HUES48 (cell line): Measurements from ENCODE around the gene AMPD2.

Experiments
- H3K27ac ChIP-seq: one replicate; pipeline ENCODE4 v1.7.0; 2013; ENCODE audit warnings: low read depth, low read length, inconsistent platforms
- H3K27me3 ChIP-seq: 2 replicates; pipeline ENCODE4 v1.6.1; 2013; ENCODE audit warnings: mild to moderate bottlenecking, low read length; ENCODE audit not compliant: control insufficient read depth, insufficient read depth
- H3K36me3 ChIP-seq: 2 replicates; pipeline ENCODE4 v1.6.1; 2013; ENCODE audit warnings: low read length; ENCODE audit not compliant: control insufficient read depth, insufficient read depth
- H3K4me1 ChIP-seq: 2 replicates; pipeline ENCODE4 v1.6.1; 2013; ENCODE audit warnings: mild to moderate bottlenecking, low read length; ENCODE audit not compliant: control insufficient read depth, insufficient read depth
- H3K4me3 ChIP-seq: 2 replicates; pipeline ENCODE4 v1.5.1; 2013; ENCODE audit warnings: mild to moderate bottlenecking, low read depth, low read length
- H3K9ac ChIP-seq: 2 replicates; pipeline ENCODE4 v1.6.1; 2013; ENCODE audit warnings: mild to moderate bottlenecking, low read depth, low read length, moderate library complexity
- H3K9me3 ChIP-seq: 2 replicates; pipeline ENCODE4 v1.6.1; 2013; ENCODE audit warnings: low read length; ENCODE audit not compliant: control insufficient read depth, insufficient read depth

AMPD2 gene

DNA sequence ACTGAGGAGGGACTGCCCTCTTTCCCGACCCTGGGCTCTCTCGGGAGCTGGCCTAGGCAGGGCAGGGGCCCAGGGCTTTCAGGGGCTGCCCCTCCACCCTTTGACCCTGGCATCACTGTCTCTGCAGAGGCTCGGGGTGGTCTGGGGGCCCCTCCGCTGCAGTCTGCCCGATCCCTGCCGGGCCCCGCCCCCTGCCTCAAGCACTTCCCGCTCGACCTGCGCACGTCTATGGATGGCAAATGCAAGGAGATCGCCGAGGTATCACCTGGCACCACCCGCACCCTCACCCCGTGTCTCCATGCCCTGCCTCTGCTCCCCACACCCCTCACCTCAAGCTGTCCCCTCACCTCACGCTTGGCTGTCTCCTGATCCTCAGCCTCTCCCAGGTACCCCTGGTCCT lies 5.5 kb downstream of the AMPD2 start:
- H3K9ac ChIP-seq = no peak overlapping the region

GRCh38 chr1:109625601-109626560 lies 6.2 kb downstream of the AMPD2 start:
- Histone ChIP-seq H3K36me3 (peaks cover 41% of the 10 kb centered on the region), H3K4me3 (no peak overlapping the region), H3K4me1 (no peaks in the 10 kb centered on the region; the same call in 1 of the 2 replicates), H3K9me3 (no peaks in the 10 kb centered on the region), H3K27ac (no peak overlapping the region), H3K27me3 (no peaks in the 10 kb centered on the region), H3K9ac (no peak overlapping the region)

More for the DNA sequence above, 5.5 kb downstream of the AMPD2 start:
- Histone ChIP-seq H3K4me1 (no peaks in the 10 kb centered on the region; the same call in 1 of the 2 replicates), H3K9me3 (no peaks in the 10 kb centered on the region), H3K4me3 (no peak overlapping the region), H3K36me3 (peaks cover 38% of the 10 kb centered on the region), H3K27me3 (no peaks in the 10 kb centered on the region), H3K27ac (no peak overlapping the region)

DNA sequence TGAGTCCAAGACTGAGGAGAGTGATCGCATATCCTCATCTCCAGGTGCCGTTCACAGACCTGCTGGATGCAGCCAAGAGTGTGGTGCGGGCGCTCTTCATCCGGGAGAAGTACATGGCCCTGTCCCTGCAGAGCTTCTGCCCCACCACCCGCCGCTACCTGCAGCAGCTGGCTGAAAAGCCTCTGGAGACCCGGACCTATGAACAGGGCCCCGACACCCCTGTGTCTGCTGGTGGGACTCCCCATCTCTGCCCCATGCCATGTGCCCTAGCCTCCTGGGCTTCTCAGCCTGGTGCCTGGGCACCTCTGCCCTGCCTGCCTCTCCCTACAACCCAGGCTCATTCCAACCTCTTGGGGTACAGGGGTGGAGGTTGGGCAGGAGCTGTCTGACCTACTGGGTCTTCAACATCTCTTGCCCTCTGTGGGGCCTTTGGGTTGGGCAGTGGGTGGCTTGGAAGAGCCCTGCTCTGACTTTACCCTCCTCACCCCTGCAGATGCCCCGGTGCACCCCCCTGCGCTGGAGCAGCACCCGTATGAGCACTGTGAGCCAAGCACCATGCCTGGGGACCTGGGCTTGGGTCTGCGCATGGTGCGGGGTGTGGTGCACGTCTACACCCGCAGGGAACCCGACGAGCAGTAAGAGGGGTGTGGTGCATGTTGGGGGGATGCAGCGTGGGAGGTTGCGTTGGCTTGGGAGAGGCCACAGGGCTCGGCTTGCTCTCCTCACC lies 7.2 kb downstream of the AMPD2 start:
- Histone ChIP-seq H3K27ac (no peak overlapping the region), H3K36me3 (peaks cover 51% of the 10 kb centered on the region), H3K9ac (no peak overlapping the region), H3K4me1 (no peaks in the 10 kb centered on the region; the same call in 1 of the 2 replicates), H3K4me3 (no peak overlapping the region), H3K27me3 (no peaks in the 10 kb centered on the region), H3K9me3 (no peaks in the 10 kb centered on the region)

GRCh38 chr1:109627692-109628399 lies 8.2 kb downstream of the AMPD2 start:
- Histone ChIP-seq H3K27me3 (no peaks in the 10 kb centered on the region), H3K9me3 (no peaks in the 10 kb centered on the region), H3K4me3 (no peak overlapping the region), H3K9ac (no peak overlapping the region), H3K27ac (no peak overlapping the region), H3K36me3 (peaks cover 51% of the 10 kb centered on the region), H3K4me1 (no peaks in the 10 kb centered on the region; the same call in 1 of the 2 replicates)

DNA sequence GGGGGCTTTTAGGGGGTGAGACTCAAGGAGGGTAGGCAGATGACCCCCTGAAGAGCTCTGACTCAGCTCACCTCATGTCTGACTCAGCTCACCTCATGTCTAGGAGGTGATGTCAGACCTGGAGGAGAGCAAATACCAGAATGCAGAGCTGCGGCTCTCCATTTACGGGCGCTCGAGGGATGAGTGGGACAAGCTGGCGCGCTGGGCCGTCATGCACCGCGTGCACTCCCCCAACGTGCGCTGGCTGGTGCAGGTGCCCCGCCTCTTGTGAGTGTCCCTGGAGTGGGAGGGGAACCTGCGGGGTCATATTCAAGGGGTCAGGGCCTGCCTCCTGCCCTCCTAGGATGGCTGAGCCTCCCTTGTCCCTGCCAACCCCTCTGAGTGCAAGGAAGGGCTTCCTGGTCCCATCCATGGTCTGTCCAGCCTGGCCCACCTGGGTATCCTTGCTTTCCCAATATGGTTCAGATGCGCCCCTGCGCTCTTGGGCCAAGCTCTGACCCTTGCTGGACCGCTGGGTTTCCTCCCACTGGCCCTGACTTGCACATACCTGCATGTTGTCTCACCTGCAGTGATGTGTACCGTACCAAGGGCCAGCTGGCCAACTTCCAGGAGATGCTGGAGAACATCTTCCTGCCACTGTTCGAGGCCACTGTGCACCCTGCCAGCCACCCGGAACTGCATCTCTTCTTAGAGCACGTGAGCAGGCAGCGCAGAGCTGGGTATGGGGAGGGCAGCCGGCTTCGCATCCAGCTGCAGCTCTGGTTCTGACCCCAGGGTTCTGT lies 9.1 kb downstream of the AMPD2 start:
- no peaks in the 10 kb centered on the region for H3K27me3 ChIP-seq
- H3K9ac ChIP-seq = no peak overlapping the region
- no peaks in the 10 kb centered on the region for H3K9me3 ChIP-seq
- H3K27ac ChIP-seq = no peak overlapping the region
- no peaks in the 10 kb centered on the region; the same call in 1 of the 2 replicates for H3K4me1 ChIP-seq
- no peak overlapping the region for H3K4me3 ChIP-seq
- peaks cover 51% of the 10 kb centered on the region for H3K36me3 ChIP-seq

- no peaks in the 10 kb centered on the region for H3K27me3 ChIP-seq
- peaks cover 51% of the 10 kb centered on the region for H3K36me3 ChIP-seq
- H3K9me3 ChIP-seq = no peaks in the 10 kb centered on the region
- no peak overlapping the region for H3K4me3 ChIP-seq
- no peak overlapping the region for H3K27ac ChIP-seq
- no peaks in the 10 kb centered on the region; the same call in 1 of the 2 replicates for H3K4me1 ChIP-seq
- no peak overlapping the region for H3K9ac ChIP-seq
Measured at GRCh38 chr1:109629372-109630030, 9.9 kb downstream of the AMPD2 start.

- H3K9ac ChIP-seq = no peak overlapping the region
- no peak overlapping the region for H3K4me3 ChIP-seq
- peaks cover 51% of the 10 kb centered on the region for H3K36me3 ChIP-seq
- no peaks in the 10 kb centered on the region for H3K9me3 ChIP-seq
- no peaks in the 10 kb centered on the region for H3K27me3 ChIP-seq
- peaks cover 3% of the 10 kb centered on the region; the same call in 1 of the 2 replicates for H3K4me1 ChIP-seq
- no peak overlapping the region for H3K27ac ChIP-seq
Measured at GRCh38 chr1:109630081-109630897, 10.7 kb downstream of the AMPD2 start.

GRCh38 chr1:109630898-109631512 lies 11.4 kb downstream of the AMPD2 start:
- H3K27me3 ChIP-seq = no peaks in the 10 kb centered on the region
- H3K36me3 ChIP-seq = peaks cover 51% of the 10 kb centered on the region
- H3K4me1 ChIP-seq = peaks cover 9% of the 10 kb centered on the region
- H3K4me3 ChIP-seq = no peak overlapping the region
- H3K27ac ChIP-seq = no peak overlapping the region
- no peak overlapping the region for H3K9ac ChIP-seq
- H3K9me3 ChIP-seq = no peaks in the 10 kb centered on the region
